DND-41 (cell line): ENCODE data around the gene COL25A1.

ENCODE experiments used
- ATAC-seq: fragments of 200-7000 bp; cut with Tn5 transposase; 3 replicates; pipeline ENCODE4 v1.9.1; 2021; ENCODE audit warnings: low read depth; ENCODE audit not compliant: insufficient read depth
- DNase-seq: peaks from one replicate; pipeline ENCODE4 v3.0.0-alpha.2; 2020
- H2AFZ ChIP-seq: 2 replicates; pipeline ENCODE4 v1.6.0; 2012; ENCODE audit warnings: low read depth, low read length
- H3K27ac ChIP-seq: 2 replicates; pipeline ENCODE4 v1.5.1; 2012; ENCODE audit warnings: low read length, inconsistent platforms
- H3K27me3 ChIP-seq: fragments of 200-600 bp; sonication (generic); 2 replicates; pipeline ENCODE4 v1.6.0; 2012; ENCODE audit warnings: low read length, mild to moderate bottlenecking, inconsistent platforms; ENCODE audit not compliant: insufficient read depth, poor library complexity
- H3K36me3 ChIP-seq: 2 replicates; pipeline ENCODE4 v1.5.1; 2012; ENCODE audit warnings: low read length, inconsistent platforms; ENCODE audit not compliant: insufficient read depth
- H3K4me1 ChIP-seq: 2 replicates; pipeline ENCODE4 v1.5.1; 2012; ENCODE audit warnings: mild to moderate bottlenecking, low read length; ENCODE audit not compliant: insufficient read depth
- H3K4me2 ChIP-seq: 2 replicates; pipeline ENCODE4 v1.6.0; 2012; ENCODE audit warnings: mild to moderate bottlenecking, moderate library complexity, low read length, inconsistent platforms; ENCODE audit not compliant: insufficient read depth
- H3K4me3 ChIP-seq, 2 experiments: fragments of 200-600 bp in 1 of 2; shearing (Covaris generic) in 1 of 2; 2 replicates each; pipeline ENCODE4 v1.5.1; 2012 to 2016; ENCODE audit warnings: inconsistent platforms in 2 of 2, low read length in 2 of 2, mild to moderate bottlenecking in 2 of 2, low read depth in 1 of 2, moderate library complexity in 1 of 2
- H3K79me2 ChIP-seq: 2 replicates; pipeline ENCODE4 v1.6.0; 2012; ENCODE audit warnings: low read length, inconsistent platforms; ENCODE audit not compliant: insufficient read depth
- H3K9ac ChIP-seq: 2 replicates; pipeline ENCODE4 v1.6.0; 2012; ENCODE audit warnings: low read depth, mild to moderate bottlenecking, inconsistent platforms, low read length, moderate library complexity
- H3K9me3 ChIP-seq: 2 replicates; pipeline ENCODE4 v1.5.1; 2012; ENCODE audit warnings: low read length, moderate library complexity, mild to moderate bottlenecking, inconsistent platforms; ENCODE audit not compliant: insufficient read depth, severe bottlenecking
- H4K20me1 ChIP-seq: 2 replicates; pipeline ENCODE4 v1.6.0; 2012; ENCODE audit warnings: low read length; ENCODE audit not compliant: insufficient read depth
- EZH2 ChIP-seq: IDR thresholded peaks from 3 replicates; pipeline ENCODE4 v1.6.1; 2012; ENCODE audit warnings: borderline replicate concordance, low read depth, mild to moderate bottlenecking, moderate library complexity, low read length, inconsistent platforms; ENCODE audit not compliant: severe bottlenecking
- TF ChIP-seq, protein P1 (sequence below): IDR thresholded peaks from 2 replicates; pipeline ENCODE4 v1.5.1; 2012; ENCODE audit warnings: borderline replicate concordance, low read length, moderate library complexity, mild to moderate bottlenecking; ENCODE audit not compliant: poor library complexity, severe bottlenecking; ENCODE audit errors: extremely low read depth

The COL25A1 gene

GRCh38 chr4:109119852-109120251 lies 182.6 kb downstream of the COL25A1 start:
- H4K20me1 ChIP-seq = no peaks in the 10 kb centered on the region
- no peak overlapping the region for H3K27ac ChIP-seq
- no peaks in the 10 kb centered on the region for H3K4me1 ChIP-seq
- H3K9me3 ChIP-seq = no peaks in the 10 kb centered on the region
- TF ChIP-seq, protein P1, sequence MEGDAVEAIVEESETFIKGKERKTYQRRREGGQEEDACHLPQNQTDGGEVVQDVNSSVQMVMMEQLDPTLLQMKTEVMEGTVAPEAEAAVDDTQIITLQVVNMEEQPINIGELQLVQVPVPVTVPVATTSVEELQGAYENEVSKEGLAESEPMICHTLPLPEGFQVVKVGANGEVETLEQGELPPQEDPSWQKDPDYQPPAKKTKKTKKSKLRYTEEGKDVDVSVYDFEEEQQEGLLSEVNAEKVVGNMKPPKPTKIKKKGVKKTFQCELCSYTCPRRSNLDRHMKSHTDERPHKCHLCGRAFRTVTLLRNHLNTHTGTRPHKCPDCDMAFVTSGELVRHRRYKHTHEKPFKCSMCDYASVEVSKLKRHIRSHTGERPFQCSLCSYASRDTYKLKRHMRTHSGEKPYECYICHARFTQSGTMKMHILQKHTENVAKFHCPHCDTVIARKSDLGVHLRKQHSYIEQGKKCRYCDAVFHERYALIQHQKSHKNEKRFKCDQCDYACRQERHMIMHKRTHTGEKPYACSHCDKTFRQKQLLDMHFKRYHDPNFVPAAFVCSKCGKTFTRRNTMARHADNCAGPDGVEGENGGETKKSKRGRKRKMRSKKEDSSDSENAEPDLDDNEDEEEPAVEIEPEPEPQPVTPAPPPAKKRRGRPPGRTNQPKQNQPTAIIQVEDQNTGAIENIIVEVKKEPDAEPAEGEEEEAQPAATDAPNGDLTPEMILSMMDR = no peak
- no peak for TF ChIP-seq EZH2
- no peak overlapping the region for H3K4me2 ChIP-seq
- no peaks in the 10 kb centered on the region for H3K79me2 ChIP-seq
- no peaks in the 10 kb centered on the region for H3K27me3 ChIP-seq
- no peak overlapping the region for H3K4me3 ChIP-seq
- H3K36me3 ChIP-seq = no peaks in the 10 kb centered on the region
- no peak overlapping the region for H2AFZ ChIP-seq
- no peak for ATAC-seq
- no peak for DNase-seq
- H3K9ac ChIP-seq = no peak overlapping the region

GRCh38 chr4:109118635-109119034 lies 183.8 kb downstream of the COL25A1 start:
- no peak for ATAC-seq
- Histone ChIP-seq H2AFZ (no peak overlapping the region), H4K20me1 (no peaks in the 10 kb centered on the region), H3K4me2 (no peak overlapping the region), H3K27ac (no peak overlapping the region), H3K36me3 (no peaks in the 10 kb centered on the region), H3K9me3 (no peaks in the 10 kb centered on the region), H3K79me2 (no peaks in the 10 kb centered on the region), H3K4me1 (no peaks in the 10 kb centered on the region), H3K9ac (no peak overlapping the region), H3K27me3 (no peaks in the 10 kb centered on the region), H3K4me3 (no peak overlapping the region)
- TF ChIP-seq EZH2 = no peak
- TF ChIP-seq, protein P1 = no peak
- no peak for DNase-seq

- DNase-seq (no peak), ATAC-seq (no peak)
- H3K9me3 ChIP-seq = no peaks in the 10 kb centered on the region
- no peaks in the 10 kb centered on the region for H4K20me1 ChIP-seq
- no peak for TF ChIP-seq EZH2
- TF ChIP-seq, protein P1 = no peak
- H2AFZ ChIP-seq = no peak overlapping the region
- H3K4me2 ChIP-seq = no peak overlapping the region
- no peaks in the 10 kb centered on the region for H3K27me3 ChIP-seq
- no peaks in the 10 kb centered on the region for H3K4me1 ChIP-seq
- H3K4me3 ChIP-seq = no peak overlapping the region
- H3K79me2 ChIP-seq = no peaks in the 10 kb centered on the region
- no peak overlapping the region for H3K9ac ChIP-seq
- no peak overlapping the region for H3K27ac ChIP-seq
- no peaks in the 10 kb centered on the region for H3K36me3 ChIP-seq
These were observed 188.0 kb downstream of the COL25A1 start for GRCh38 chr4:109114501-109114900.

- no peak for DNase-seq
- H3K9ac ChIP-seq = no peak overlapping the region
These were observed 188.9 kb downstream of the COL25A1 start for GRCh38 chr4:109113521-109113920.

More at GRCh38 chr4:109113521-109113920, 188.9 kb downstream of the COL25A1 start:
- no peaks in the 10 kb centered on the region for H3K79me2 ChIP-seq
- no peak overlapping the region for H3K27ac ChIP-seq
- no peaks in the 10 kb centered on the region for H3K36me3 ChIP-seq
- H3K4me2 ChIP-seq = no peak overlapping the region
- H4K20me1 ChIP-seq = no peaks in the 10 kb centered on the region
- no peak for TF ChIP-seq EZH2
- TF ChIP-seq, protein P1 = no peak
- no peak overlapping the region for H3K4me3 ChIP-seq
- no peaks in the 10 kb centered on the region for H3K27me3 ChIP-seq
- ATAC-seq = no peak
- H2AFZ ChIP-seq = no peak overlapping the region
- no peaks in the 10 kb centered on the region for H3K9me3 ChIP-seq
- H3K4me1 ChIP-seq = no peaks in the 10 kb centered on the region
